Fibroblast of skin of scalp (primary cell): ENCODE data around the gene ENAM. TPM values are rescaled to one million over a fixed set of nuclear protein-coding genes. Genes with fewer than 3 reads are reported as not detected.

Experiments used
- DNase-seq: peaks from one replicate; pipeline ENCODE4 v3.0.0-alpha.2; 2013
- polyA plus RNA-seq, 2 experiments: library from polyadenylated mRNA; unstranded; fragments of 120-200 nt; gene quantifications; one replicate each; pipeline ENCODE4 v1.2.1, GENCODE V29; 2013; ENCODE audit not compliant: insufficient read length in 2 of 2

ENAM gene, protein sequence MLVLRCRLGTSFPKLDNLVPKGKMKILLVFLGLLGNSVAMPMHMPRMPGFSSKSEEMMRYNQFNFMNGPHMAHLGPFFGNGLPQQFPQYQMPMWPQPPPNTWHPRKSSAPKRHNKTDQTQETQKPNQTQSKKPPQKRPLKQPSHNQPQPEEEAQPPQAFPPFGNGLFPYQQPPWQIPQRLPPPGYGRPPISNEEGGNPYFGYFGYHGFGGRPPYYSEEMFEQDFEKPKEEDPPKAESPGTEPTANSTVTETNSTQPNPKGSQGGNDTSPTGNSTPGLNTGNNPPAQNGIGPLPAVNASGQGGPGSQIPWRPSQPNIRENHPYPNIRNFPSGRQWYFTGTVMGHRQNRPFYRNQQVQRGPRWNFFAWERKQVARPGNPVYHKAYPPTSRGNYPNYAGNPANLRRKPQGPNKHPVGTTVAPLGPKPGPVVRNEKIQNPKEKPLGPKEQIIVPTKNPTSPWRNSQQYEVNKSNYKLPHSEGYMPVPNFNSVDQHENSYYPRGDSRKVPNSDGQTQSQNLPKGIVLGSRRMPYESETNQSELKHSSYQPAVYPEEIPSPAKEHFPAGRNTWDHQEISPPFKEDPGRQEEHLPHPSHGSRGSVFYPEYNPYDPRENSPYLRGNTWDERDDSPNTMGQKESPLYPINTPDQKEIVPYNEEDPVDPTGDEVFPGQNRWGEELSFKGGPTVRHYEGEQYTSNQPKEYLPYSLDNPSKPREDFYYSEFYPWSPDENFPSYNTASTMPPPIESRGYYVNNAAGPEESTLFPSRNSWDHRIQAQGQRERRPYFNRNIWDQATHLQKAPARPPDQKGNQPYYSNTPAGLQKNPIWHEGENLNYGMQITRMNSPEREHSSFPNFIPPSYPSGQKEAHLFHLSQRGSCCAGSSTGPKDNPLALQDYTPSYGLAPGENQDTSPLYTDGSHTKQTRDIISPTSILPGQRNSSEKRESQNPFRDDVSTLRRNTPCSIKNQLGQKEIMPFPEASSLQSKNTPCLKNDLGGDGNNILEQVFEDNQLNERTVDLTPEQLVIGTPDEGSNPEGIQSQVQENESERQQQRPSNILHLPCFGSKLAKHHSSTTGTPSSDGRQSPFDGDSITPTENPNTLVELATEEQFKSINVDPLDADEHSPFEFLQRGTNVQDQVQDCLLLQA
- 0.07 TPM for polyA plus RNA-seq (2013, experiment 1 of 2; ENCODE audit: insufficient read length)
- 0.11 TPM for polyA plus RNA-seq (2013, experiment 2 of 2; ENCODE audit: insufficient read length)

DNA sequence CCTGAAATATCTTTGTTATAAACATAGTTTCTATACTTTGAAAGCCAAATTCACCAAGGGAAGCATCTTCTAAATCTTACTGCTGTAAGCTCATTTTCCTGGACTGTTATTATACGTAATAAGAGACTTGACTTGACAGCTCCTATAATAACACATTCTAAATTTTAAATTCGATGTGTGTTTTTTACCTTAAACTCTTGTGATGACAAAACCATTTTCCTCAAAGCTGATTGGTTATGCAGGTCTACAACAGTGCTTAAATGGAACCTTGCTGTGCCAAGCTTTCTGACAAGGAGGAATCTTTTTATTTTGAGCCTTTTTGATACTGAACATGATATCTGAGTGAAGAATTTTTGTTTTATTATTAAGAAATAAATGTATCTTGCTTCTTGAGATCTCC, at the start of gene ENAM:
Gene ENAM, plus strand, starts transcription at position 301 of the 400 bp plus-strand sequence. CDS start 757 bp downstream, outside the sequence.
- no peak for DNase-seq

DNA sequence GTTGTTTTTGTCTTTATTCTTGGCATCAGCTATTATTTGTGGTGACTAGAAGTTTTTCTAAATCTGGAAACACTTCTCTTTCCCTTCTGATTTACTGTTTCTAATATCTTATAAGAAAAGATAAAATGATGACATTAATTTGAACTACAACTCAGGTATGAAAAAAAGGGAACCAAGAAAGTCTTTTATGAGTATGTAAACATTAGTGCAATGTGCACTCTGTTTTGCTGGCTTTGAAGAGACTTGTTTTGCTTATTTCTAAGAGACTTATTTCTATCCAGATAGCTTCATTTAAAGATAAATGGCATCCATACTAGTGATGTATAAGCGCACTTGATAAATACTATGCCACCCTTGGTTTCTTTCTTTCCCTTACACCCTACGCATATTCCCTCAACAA, 46.6 kb upstream of the ENAM start:
- DNase-seq = no peak

GRCh38 chr4:70583952-70584834, 44.4 kb upstream of the ENAM start:
- no peak for DNase-seq

GRCh38 chr4:70586841-70587240, 41.7 kb upstream of the ENAM start:
- DNase-seq = no peak

DNA sequence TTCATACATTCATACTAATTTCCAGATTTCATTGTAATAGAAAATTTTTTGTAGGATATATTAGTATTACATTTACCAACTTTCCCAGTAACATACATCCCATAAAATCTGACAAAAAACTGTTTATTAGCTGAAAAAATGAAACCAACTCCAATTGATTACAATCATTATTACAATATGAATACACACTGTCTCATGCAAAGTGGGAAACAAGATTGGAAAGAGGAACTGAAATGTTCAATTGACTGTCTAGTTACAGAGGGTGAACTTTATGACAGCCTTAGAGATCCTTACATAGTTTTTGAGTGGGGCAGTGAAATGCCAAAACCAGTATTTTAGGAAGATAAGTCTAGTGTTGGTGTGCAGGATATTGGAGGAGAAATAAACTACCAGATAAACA, 38.8 kb upstream of the ENAM start:
- no peak for DNase-seq

DNA sequence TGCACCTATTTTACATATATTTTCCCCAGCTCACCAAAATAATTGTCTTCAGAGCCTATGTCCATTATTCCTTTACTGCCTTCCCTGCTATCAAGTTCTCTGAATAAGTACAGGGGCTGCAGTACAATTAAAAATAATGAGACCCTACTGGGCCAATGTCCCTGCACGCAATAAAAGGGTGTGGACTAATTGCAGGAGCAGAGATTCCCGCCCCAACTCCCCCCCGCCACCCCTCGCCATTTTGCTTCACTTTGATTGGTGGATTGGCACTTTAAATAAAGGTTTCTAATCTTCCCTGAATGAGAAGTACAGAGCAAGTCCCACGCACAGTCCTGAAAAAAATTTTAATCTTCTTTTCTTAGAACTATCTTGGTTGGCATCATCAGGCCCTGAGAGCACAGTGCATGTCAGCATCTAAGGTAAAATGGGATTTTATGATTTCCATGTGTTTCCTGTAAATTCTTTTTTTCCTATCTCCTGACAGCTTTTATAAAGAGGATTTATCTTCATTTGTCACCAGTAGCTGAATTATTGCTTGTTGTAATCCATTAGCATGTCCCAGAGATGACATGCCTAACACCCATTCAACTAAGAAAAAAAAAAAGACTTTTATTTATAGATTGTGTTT, 36.5 kb upstream of the ENAM start, which contains the start of gene AMBN:
Gene AMBN, plus strand, starts transcription at position 302 of the 628 bp plus-strand sequence. Its CDS starts 103 bp downstream, at position 405.
- DNase-seq = no peak

- no peak for DNase-seq
These were observed 34.3 kb upstream of the ENAM start for GRCh38 chr4:70594196-70594595.

- no peak for DNase-seq
These were observed 28.2 kb upstream of the ENAM start for GRCh38 chr4:70600305-70600704.

GRCh38 chr4:70600977-70601376, 27.6 kb upstream of the ENAM start:
- no peak for DNase-seq

GRCh38 chr4:70601422-70602039, 27.0 kb upstream of the ENAM start:
- DNase-seq = peak; percentile 57

DNA sequence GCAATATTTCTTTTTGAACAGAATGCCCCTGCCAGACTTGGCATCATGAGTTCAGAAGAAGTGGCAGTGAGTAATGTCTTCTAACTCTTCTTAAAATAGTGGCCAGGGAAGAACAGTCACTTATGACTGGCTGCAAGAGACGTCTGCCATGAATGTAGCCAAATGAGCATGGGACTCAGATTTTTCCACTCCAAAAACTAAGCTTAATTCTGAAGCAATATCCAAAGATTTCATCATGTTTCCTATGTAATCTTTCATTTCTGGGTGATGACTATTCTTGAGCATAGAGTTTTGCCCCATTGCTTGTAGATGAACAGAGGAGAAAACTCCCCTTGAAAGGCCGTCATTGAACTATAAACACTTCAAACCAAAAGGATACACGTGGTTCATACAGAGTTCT, 24.7 kb upstream of the ENAM start:
- peak; percentile 9 for DNase-seq

DNA sequence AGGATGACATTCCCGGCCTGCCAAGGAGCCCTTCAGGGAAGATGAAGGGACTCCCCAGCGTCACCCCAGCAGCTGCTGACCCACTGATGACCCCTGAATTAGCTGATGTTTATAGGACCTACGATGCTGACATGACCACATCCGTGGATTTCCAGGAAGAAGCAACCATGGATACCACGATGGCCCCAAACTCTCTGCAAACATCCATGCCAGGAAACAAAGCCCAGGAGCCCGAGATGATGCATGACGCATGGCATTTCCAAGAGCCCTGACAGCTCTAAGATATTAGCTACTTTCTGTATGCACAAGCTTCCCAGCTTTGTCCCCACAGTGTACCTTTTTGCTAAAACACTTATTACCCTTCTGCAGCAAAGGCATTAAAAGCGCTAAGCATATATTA, 22.1 kb upstream of the ENAM start:
- no peak for DNase-seq

- no peak for DNase-seq
These were observed 21.1 kb upstream of the ENAM start for GRCh38 chr4:70607334-70607853.

DNA sequence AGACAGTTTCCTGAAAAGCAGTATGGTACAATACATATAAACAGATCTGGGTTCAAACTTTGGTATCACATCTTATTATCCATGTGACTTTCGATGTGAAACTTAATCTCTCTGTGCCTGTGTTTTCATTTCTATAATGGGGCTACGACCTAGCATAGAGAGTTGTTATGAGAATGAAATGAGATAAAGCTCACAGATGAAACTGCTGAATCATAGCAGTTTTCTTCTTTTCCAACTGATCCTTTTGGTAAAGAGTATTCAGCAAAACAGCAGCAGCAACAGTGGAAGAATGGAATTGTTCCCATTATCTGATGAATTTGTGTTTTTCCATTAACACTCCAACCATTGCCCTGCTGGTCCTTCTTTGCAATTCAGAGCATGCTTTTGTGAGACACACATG, 20.2 kb upstream of the ENAM start:
- no peak for DNase-seq

- DNase-seq = peak; percentile 18
These were observed 15.0 kb upstream of the ENAM start for GRCh38 chr4:70613306-70614183.

GRCh38 chr4:70614184-70614555, 14.4 kb upstream of the ENAM start:
- DNase-seq = no peak

DNA sequence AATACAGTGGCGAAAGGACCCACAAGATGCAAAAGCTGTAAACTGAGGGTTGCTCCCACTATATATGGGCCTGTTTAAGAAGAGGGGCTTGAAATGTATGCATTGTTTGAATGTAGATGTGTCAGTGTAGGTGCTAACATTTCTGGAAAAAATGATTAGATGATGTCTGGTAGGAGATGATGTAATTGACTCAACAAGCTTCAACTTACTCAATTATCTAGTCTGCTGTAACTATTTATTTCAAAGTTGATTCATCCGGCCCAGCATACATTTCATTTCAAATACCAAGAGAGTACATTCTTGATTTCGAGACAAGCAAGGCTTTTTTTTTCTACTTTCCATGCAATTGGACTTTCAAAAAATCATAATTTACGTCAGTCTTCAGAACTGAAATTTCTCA, 9.3 kb upstream of the ENAM start:
- DNase-seq = peak; percentile 3

- DNase-seq = no peak
These were observed 8.8 kb upstream of the ENAM start for GRCh38 chr4:70619778-70620177.

DNA sequence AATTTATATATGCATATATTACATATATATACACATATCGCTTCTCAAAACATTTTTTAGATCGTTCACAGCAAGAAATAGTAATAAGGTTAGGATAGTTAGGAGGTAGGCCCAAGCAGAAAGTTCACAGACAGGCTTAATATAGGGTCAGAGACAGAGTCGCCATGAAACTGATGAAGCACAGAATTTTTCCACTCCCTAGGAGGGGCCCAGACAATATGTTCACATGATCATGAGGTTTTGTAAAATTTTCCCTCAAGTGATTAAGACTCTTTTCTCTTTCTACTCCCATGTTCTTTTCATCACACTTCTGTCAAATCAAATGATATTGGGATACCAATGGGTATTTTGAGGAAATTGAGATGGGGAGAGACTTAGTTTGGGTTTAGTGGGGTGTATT, 5.2 kb upstream of the ENAM start:
- no peak for DNase-seq
